ENCODE measurements around the gene RMDN3.

DNA sequence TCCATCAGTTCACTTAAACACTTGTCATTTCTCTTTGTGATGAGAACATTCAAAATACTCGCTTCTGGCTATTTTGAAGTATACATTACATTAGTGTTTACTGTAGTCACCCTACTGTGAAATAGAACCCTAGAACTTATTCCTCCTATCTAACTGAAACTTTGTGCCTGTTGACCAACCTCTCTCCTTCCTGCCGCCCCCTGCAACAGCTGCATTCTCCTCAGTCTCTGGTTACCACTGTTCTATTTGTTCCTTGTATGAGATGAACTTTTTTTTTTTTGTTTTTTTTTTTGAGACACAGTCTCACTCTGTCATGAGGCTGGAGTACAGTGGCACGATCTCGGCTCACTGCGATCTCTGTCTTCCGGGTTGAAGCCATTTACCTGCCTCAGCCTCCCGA lies 57.1 kb downstream of the RMDN3 start:
- TF ChIP-seq POLR2AphosphoS5 (IDR thresholded peaks at IDR 0.05; ENCODE audit: low read depth, low read length): no peak
- no peak for TF ChIP-seq TAF1 (IDR thresholded peaks at IDR 0.05; ENCODE audit: low read depth, low read length)
- no peak for TF ChIP-seq POLR2A (IDR thresholded peaks at IDR 0.05; ENCODE audit: low read depth, low read length)
- no peak for TF ChIP-seq SPI1 (IDR thresholded peaks at IDR 0.05; ENCODE audit: low read depth, low read length)

All from GM12891 (cell line).